NOMO-1 (cell line): ENCODE measurements around the gene POLR2E.
A peak's percentile ranks its signal among the peaks of the same experiment; 100 is the strongest.

Source experiments
- DNase-seq, 2 experiments: peaks; one replicate each; lab custom pipeline; 2025; ENCODE audit not compliant: unreplicated experiment in 2 of 2; lab: John Stamatoyannopoulos, UW

The POLR2E gene

DNA sequence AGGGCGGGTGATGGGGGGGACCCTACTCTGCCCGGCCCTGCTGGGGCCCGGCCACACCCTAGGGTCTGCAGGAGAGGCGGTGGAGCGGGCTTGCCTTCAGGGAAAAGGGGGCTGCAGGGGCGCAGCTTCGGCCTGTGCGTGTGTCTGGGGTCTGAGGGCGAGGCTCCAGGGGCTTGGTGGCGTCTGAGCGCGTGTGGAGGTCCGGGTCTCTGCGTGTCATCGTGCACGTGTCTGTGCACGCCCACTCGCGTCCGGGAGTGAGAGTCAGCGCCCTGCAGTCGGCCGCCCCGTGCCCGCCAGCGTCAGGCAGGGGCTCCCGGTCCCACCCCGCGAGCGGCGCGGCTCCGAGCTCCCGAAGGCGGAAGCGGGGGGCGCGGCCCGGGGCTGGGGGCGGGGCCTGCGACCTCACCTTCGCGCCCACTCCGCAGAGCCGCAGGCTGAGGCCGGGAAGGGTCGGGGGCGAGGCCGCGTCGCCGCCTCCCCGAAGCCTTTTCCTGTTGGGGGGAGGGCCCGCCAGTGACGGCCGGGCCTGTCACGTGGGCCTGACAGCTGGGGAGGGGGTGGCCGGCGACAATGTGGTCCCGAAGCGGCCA, 28.3 kb downstream of the POLR2E start, which contains the start of gene ARHGAP45:
Gene ARHGAP45 (plus strand): TSS at position 420 of the 593 bp plus-strand sequence. CDS start 239 bp downstream, outside the sequence.
- DNase-seq: peak; percentile 65 to 72

DNA sequence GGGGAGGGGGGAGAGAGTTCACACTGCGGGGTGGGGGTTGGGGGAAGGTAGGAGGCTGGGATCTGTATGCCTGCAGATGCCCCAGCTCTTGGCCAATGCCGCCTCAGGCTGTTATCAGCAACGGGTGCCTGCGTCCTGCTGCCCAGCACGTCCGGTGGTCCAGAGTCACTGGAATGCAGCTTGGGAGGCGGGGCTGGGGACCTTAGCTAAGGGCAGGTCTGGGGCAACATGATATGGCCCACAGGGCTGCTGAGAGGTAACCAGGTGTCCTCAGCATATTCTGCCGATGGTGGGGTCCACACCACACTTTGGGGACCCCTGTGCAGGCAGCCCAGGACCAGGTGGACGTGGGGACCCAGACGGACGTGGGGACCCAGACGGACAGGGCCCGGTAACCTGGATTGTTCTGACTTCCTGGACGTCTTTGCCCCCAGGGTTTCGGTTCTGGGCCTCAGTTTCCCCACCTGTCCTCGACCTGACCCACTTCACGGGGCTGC, 28.9 kb downstream of the POLR2E start:
- DNase-seq: no peak

DNA sequence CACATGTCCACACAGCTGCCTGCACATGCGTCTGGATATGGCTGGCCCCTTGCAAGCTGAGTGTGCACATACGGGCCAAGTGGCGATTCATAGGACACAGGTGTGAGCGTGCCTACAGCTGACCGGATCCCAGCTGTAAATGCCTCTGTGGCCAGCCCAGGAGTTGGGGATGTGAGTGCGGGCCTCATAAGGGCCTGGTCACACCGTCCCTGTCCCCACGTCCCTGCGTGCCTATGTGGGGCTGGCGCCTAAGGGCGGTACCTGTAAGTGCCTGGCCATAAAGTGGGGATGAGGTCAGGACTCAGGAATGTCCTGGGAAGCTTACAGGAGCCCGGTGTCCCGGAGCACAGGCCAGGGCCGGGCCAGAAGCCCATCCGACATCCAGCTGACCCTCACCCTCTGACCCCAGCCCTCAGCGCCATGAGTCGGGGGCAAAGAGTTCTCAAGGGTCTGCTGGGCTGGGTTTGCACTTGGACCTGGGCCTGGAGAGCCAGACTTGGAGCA, 29.5 kb downstream of the POLR2E start:
- DNase-seq: no peak

DNA sequence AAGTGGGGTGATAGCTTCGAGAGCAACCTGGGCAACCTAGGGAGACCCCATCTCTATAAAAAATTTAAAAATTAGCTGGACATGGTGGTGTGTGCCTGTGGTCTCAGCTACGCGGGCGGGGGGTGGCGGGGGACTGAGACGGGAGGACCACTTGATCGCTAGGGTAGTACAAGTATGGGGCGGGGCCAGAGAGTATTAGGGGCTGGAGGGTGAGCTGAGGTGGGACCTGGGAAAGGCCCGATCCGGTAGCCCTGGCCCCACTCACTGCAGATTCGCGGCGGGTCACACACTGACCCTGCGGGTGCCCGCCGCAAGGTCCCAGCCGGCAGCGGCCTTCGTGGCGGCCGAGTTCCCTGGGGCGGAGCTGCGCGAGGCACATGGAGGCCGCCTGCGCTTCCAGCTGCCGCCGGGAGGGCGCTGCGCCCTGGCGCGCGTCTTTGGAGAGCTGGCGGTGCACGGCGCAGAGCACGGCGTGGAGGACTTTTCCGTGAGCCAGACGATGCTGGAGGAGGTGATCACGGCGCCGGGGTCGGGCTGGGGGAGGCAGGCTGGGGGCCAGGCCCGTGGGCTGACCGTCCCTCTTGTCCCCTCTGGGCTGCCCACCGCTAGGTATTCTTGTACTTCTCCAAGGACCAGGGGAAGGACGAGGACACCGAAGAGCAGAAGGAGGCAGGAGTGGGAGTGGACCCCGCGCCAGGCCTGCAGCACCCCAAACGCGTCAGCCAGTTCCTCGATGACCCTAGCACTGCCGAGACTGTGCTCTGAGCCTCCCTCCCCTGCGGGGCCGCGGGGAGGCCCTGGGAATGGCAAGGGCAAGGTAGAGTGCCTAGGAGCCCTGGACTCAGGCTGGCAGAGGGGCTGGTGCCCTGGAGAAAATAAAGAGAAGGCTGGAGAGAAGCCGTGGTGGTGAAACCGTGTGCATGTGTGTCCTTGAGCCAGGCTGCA, 30.2 kb downstream of the POLR2E start:
- peak; percentile 71 to 79 for DNase-seq

DNA sequence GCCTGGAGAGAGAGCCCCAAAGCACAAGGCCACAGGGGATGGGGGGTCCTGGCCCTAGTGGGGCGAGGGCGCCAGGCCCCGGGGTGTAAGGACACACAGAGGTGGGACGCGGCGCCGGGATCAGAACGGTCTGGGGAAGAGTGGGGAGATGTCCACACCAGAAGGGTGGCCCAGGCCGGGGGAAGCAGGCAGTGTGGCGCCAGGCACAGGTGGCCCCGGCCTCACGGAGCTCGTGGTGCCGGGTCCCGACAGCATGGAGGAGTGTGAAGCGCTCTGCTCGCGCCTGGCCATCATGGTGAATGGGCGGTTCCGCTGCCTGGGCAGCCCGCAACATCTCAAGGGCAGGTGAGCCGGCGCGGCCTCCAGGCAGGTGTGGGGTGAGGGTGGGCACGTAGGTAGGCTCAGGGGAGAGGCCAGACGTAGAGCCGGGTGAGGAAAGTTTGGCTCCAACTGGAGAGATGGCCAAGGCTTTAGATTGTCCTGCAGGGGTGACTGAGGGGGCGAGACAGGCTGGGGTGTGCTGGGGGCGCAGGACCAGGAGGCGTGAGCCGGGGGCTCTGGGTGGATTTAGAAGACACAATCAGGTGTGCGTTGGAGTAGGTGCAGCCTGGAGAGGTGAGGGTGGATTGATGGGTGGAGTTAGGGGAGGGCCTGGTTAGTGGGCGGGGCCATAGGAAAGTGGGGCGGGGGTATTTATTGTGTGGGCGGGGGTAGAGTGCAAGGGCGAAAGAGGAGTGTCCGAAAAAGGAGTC, 31.1 kb downstream of the POLR2E start:
- DNase-seq: no peak

DNA sequence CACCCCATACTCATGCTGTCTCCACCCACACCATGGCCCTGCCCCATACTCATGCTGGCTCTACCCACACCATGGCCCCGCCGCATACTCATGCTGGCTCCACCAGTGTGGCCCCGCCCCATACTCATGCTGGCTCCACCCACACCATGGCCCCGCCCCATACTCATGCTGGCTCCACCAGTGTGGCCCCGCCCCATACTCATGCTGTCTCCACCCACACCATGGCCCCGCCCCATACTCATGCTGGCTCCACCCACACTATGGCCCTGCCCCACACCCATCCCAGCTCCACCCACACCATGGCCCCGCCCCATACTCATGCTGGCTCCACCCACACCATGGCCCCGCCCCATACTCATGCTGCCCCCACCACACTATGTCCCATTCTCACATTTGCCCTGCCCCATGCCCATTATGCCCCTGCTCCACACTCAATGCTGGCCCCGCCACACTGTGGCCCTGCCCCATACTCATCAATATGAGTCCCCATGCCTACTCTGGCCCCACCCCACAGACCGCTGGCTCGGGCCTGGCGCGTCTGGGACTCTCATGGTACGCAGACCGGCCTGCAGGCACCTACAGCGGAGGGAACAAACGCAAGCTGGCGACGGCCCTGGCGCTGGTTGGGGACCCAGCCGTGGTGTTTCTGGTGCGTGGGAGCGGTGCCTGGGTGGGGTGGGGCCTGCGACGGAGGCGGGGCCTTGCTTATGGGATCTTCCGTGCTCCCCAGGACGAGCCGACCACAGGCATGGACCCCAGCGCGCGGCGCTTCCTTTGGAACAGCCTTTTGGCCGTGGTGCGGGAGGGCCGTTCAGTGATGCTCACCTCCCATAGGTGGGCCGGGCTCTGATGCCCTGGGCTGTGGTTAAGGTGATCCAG, 31.9 kb downstream of the POLR2E start:
- no peak for DNase-seq

DNA sequence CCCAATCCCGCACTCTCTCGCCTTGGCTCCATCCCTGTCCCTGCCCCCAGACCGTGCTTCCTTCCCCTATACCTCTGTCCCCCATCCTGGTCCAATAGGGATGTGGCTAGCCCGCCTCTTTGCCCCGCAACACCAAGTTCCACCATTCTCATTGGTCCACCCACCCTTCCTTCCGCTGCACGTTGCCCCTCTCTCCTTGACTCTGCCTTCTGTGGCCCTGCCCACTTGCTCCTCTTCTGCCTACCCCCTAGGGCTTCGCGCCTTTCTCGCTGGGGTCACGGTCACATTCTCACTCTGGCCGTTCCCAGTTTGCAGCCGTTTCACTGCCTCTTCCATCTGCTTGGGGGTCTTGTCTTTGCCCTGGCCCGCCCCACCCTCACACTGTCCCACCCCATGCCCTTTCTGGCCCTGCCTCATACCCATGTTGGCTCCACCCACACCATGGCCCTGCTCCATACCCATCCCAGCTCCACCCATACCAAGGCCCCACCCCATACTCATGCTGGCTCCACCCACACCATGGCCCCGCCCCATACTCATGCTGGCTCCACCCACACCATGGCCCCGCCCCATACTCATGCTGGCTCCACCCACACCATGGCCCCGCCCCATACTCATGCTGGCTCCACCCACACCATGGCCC, 32.7 kb downstream of the POLR2E start:
- DNase-seq: no peak

DNA sequence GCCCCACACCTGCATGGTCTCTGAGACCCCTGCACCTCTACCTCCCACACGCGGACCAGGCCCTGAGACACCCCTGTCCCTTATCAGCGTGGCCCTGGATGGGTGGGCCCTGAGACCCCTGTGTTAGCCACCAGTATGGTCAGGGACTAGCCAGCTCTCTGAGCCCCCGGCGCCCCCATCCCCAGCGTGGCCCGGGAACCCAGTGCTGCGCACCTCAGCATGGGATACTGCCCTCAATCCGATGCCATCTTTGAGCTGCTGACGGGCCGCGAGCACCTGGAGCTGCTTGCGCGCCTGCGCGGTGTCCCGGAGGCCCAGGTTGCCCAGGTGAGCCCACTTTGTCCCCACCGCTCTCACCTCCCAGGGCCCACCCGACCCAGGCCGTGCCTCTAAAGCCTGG, 33.2 kb downstream of the POLR2E start:
- DNase-seq: no peak

DNA sequence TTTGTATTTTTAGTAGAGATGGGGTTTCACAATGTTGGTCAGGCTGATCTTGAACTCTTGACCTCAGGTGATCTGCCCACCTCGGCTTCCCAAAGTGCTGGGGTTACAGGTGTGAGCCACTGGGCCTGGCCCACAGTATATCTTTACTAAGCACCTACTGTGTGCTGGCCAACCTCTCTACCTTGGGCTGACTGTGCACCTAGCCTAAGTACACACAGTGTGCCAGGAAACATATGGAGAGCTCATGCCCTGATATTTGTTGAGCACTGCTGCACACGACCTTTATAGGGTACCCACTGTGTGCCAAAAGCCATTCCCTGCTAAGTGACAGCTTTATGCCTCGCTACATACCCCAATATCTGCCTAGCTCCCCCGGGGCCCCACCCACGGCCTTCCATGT, 34.5 kb downstream of the POLR2E start:
- no peak for DNase-seq

DNA sequence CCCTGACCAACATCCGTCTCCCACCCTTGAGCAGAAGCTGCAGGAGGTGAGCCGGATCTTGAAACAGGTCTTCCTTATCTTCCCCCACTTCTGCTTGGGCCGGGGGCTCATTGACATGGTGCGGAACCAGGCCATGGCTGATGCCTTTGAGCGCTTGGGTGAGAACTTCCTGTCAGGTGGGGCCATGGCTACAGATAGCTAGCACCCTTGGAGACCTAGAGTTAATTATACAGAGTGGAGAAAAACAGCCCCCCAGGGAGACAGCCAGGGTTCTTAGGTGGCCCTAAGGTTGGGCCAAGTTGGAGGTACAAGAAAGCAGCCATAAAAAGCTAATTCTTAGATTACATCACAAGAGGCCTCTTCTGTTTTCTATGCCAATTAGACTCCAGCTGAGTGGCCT, 37.1 kb downstream of the POLR2E start:
- no peak for DNase-seq

DNA sequence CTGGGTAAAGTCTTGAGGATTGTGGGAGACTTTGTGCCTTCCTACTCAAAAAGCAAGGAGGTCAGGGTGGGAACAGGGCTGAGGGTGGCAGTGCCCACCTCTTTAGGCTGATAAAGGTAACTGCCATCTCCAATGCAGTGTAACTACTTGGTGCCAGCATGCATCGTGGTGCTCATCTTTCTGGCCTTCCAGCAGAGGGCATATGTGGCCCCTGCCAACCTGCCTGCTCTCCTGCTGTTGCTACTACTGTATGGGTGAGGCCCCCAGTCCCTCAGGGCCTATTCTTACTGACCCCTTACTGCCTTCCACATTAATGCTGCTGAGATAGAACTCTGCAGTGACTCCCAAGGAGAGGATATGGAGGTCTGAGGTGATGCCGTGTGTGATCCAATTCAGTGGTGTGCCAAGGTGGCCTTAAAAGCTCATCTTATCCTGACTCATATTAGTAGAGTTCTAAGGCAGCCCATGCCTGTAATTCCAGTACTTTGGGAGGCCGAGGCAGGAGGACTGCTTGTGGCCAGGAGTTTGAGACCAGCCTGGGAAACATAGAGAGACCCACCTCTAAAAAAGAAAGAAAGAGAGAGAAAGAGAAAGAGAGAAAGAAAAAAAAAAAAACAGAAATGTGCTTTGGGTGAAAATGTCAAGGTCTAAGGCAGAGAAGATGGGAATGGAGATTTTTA, 37.9 kb downstream of the POLR2E start:
- DNase-seq: no peak

DNA sequence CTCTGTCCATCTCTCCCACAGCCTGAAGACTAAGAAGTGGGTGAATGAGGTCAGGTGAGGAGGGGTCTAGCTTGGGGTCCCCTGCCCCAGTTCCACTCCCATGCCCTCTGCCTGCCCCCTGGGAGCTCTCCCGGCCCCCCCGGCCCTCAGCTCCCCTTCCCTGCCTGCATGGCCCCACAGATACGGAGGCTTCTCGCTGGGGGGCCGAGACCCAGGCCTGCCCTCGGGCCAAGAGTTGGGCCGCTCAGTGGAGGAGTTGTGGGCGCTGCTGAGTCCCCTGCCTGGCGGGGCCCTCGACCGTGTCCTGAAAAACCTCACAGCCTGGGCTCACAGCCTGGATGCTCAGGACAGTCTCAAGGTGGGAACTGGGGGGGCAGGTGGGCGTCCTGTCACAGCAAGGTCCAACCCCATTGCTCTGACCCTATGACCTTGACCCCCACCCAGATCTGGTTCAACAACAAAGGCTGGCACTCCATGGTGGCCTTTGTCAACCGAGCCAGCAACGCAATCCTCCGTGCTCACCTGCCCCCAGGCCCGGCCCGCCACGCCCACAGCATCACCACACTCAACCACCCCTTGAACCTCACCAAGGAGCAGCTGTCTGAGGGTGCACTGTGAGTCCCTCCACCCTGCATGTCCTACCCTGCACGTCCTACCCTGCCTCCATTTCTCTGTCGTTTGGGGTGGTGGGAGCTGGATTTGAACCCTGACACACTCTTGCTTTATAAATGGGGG, 39.1 kb downstream of the POLR2E start:
- no peak for DNase-seq

DNA sequence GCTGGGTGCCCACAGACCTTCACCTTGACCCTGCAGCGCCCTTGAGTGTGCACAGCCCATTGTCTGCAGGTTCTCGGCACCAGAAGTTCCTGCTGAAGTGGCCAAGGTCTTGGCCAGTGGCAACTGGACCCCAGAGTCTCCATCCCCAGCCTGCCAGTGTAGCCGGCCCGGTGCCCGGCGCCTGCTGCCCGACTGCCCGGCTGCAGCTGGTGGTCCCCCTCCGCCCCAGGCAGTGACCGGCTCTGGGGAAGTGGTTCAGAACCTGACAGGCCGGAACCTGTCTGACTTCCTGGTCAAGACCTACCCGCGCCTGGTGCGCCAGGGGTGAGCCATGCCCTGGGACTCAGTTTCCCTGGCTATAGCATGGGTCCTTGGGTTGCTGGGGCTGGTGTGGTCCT, 40.1 kb downstream of the POLR2E start:
- no peak for DNase-seq

DNA sequence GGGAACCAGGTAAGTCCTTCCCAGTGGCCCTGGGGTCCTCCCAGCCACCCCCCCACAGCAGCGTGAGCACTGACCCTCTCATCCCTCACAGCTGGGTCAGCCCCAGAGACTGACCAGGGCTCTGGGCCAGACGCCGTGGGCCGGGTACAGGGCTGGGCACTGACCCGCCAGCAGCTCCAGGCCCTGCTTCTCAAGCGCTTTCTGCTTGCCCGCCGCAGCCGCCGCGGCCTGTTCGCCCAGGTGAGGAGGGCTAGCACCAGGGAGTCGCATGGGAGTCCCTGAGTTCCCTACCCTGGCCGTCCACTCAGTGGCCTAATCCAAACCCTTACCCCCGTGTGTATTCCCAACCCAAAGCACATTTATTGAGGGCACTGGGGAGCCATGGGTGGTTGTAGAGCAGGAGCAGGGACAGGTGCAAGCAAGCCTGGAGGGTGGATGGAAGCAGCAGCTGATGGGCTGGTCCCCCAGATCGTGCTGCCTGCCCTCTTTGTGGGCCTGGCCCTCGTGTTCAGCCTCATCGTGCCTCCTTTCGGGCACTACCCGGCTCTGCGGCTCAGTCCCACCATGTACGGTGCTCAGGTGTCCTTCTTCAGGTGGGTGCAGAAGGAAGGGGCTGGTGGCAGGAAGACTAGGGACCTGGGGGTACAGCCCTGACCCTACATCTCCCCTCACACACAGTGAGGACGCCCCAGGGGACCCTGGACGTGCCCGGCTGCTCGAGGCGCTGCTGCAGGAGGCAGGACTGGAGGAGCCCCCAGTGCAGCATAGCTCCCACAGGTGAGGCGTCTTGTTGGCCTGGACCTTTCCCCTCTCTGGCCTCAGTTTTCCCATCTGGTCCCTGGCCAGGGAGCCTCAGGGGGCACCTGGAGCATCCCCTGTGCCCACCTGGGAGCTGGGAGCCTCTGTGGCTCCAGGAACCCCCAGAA, 40.8 kb downstream of the POLR2E start:
- no peak for DNase-seq

DNA sequence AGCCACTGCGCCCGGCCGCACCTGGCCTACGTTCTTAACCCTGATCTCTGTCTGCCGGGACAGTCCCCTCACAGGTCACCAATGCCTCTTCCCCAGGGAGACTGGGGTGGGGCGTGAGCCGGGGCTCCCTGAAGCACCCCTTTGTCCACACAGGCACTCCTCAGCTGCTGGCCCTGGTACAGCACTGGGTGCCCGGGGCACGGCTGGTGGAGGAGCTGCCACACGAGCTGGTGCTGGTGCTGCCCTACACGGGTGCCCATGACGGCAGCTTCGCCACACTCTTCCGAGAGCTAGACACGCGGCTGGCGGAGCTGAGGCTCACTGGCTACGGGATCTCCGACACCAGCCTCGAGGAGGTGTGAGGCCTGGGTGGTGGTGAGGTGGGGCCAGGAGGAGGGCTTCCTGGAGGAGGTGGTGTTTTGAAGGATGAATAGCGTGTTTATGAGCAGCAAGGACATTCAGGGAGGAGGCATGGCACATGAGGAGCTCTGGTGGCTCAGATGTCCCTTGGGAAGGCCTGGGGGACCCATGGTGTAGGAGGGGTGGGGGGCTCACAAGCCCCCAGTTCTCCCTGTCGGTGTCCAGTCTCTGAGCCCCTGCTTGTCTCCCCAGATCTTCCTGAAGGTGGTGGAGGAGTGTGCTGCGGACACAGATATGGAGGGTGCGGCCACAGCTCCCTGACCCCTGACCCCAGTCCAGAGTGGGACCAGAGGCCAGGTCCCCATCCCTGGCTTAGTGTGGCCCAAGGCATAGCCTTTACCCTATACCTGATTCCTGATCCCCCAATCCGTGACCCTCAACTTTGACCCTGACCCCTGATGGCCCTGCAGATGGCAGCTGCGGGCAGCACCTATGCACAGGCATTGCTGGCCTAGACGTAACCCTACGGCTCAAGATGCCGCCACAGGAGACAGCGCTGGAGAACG, 41.7 kb downstream of the POLR2E start:
- DNase-seq: no peak

DNA sequence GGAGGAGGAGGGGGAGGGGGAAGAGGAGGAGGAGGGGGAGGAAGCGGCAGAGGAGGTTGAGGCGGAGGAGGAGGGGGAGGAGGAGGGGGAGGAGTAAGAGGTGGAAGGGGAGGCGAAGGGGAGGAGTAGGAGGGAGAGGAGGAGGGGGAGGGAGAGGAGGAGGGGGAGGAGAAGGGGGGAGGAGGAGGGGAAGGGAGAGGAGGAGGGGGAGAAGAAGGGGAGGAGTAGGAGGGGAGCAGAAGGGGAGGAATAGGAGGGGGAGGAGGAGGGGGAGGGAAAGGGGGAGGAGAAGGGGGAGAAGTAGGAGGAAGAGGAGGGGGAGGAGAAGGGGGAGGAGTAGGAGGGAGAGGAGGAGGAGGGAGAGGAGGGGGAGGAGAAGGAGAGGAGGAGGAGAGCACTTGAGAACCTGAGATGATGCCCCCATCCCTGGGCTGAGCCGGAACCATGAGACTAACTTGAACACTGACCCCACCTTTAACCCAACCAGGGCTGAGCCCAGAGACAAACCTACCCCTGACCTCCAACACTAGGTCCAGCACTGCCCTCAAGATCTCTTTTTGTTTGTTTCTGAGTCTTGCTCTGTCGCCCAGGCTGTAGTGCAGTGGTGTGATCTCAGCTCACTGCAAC, 42.7 kb downstream of the POLR2E start:
- no peak for DNase-seq
